DND-41 (cell line): ENCODE results near the gene QSOX2.

ENCODE experiments used
- ATAC-seq: fragments of 200-7000 bp; cut with Tn5 transposase; 3 replicates; pipeline ENCODE4 v1.9.1; 2021; ENCODE audit warnings: low read depth; ENCODE audit not compliant: insufficient read depth
- DNase-seq: peaks from one replicate; pipeline ENCODE4 v3.0.0-alpha.2; 2020
- H2AFZ ChIP-seq: 2 replicates; pipeline ENCODE4 v1.6.0; 2012; ENCODE audit warnings: low read depth, low read length
- H3K27ac ChIP-seq: 2 replicates; pipeline ENCODE4 v1.5.1; 2012; ENCODE audit warnings: low read length, inconsistent platforms
- H3K27me3 ChIP-seq: fragments of 200-600 bp; sonication (generic); 2 replicates; pipeline ENCODE4 v1.6.0; 2012; ENCODE audit warnings: low read length, mild to moderate bottlenecking, inconsistent platforms; ENCODE audit not compliant: insufficient read depth, poor library complexity
- H3K36me3 ChIP-seq: 2 replicates; pipeline ENCODE4 v1.5.1; 2012; ENCODE audit warnings: low read length, inconsistent platforms; ENCODE audit not compliant: insufficient read depth
- H3K4me1 ChIP-seq: 2 replicates; pipeline ENCODE4 v1.5.1; 2012; ENCODE audit warnings: mild to moderate bottlenecking, low read length; ENCODE audit not compliant: insufficient read depth
- H3K4me2 ChIP-seq: 2 replicates; pipeline ENCODE4 v1.6.0; 2012; ENCODE audit warnings: mild to moderate bottlenecking, moderate library complexity, low read length, inconsistent platforms; ENCODE audit not compliant: insufficient read depth
- H3K4me3 ChIP-seq, 2 experiments: fragments of 200-600 bp in 1 of 2; shearing (Covaris generic) in 1 of 2; 2 replicates each; pipeline ENCODE4 v1.5.1; 2012 to 2016; ENCODE audit warnings: inconsistent platforms in 2 of 2, low read length in 2 of 2, mild to moderate bottlenecking in 2 of 2, low read depth in 1 of 2, moderate library complexity in 1 of 2
- H3K79me2 ChIP-seq: 2 replicates; pipeline ENCODE4 v1.6.0; 2012; ENCODE audit warnings: low read length, inconsistent platforms; ENCODE audit not compliant: insufficient read depth
- H3K9ac ChIP-seq: 2 replicates; pipeline ENCODE4 v1.6.0; 2012; ENCODE audit warnings: low read depth, mild to moderate bottlenecking, inconsistent platforms, low read length, moderate library complexity
- H3K9me3 ChIP-seq: 2 replicates; pipeline ENCODE4 v1.5.1; 2012; ENCODE audit warnings: low read length, moderate library complexity, mild to moderate bottlenecking, inconsistent platforms; ENCODE audit not compliant: insufficient read depth, severe bottlenecking
- H4K20me1 ChIP-seq: 2 replicates; pipeline ENCODE4 v1.6.0; 2012; ENCODE audit warnings: low read length; ENCODE audit not compliant: insufficient read depth
- CTCF ChIP-seq: IDR thresholded peaks from 2 replicates; pipeline ENCODE4 v1.5.1; 2012; ENCODE audit warnings: borderline replicate concordance, low read length, moderate library complexity, mild to moderate bottlenecking; ENCODE audit not compliant: poor library complexity, severe bottlenecking; ENCODE audit errors: extremely low read depth
- EZH2 ChIP-seq: IDR thresholded peaks from 3 replicates; pipeline ENCODE4 v1.6.1; 2012; ENCODE audit warnings: borderline replicate concordance, low read depth, mild to moderate bottlenecking, moderate library complexity, low read length, inconsistent platforms; ENCODE audit not compliant: severe bottlenecking

QSOX2 gene

GRCh38 chr9:136255166-136255538 lies 9.5 kb upstream of the QSOX2 start:
- Histone ChIP-seq H4K20me1 (no peaks in the 10 kb centered on the region), H3K4me3 (no peak overlapping the region), H2AFZ (no peak overlapping the region), H3K4me2 (no peak overlapping the region), H3K27me3 (no peaks in the 10 kb centered on the region), H3K9ac (no peak overlapping the region), H3K9me3 (no peaks in the 10 kb centered on the region), H3K4me1 (no peaks in the 10 kb centered on the region), H3K36me3 (no peaks in the 10 kb centered on the region), H3K79me2 (no peaks in the 10 kb centered on the region), H3K27ac (no peak overlapping the region)
- TF ChIP-seq CTCF (no peak), EZH2 (no peak)
- DNase-seq (no peak), ATAC-seq (no peak)

- Histone ChIP-seq H2AFZ (no peak overlapping the region), H3K27me3 (no peaks in the 10 kb centered on the region)
These were observed 9.0 kb upstream of the QSOX2 start for GRCh38 chr9:136254381-136255165.

GRCh38 chr9:136253246-136254130 lies 7.9 kb upstream of the QSOX2 start:
- TF ChIP-seq CTCF (no peak), EZH2 (no peak)
- ATAC-seq, result no peak
- H3K4me2 ChIP-seq, result no peak overlapping the region
- no peaks in the 10 kb centered on the region for H3K79me2 ChIP-seq
- no peak overlapping the region for H3K4me3 ChIP-seq
- H3K9ac ChIP-seq, result no peak overlapping the region
- H3K27me3 ChIP-seq, result no peaks in the 10 kb centered on the region
- H4K20me1 ChIP-seq, result no peaks in the 10 kb centered on the region
- H3K4me1 ChIP-seq, result no peaks in the 10 kb centered on the region
- H3K9me3 ChIP-seq, result no peaks in the 10 kb centered on the region
- no peak for DNase-seq
- H3K36me3 ChIP-seq, result no peaks in the 10 kb centered on the region
- H3K27ac ChIP-seq, result no peak overlapping the region
- H2AFZ ChIP-seq, result no peak overlapping the region

More at GRCh38 chr9:136254381-136255165, 9.0 kb upstream of the QSOX2 start:
- Histone ChIP-seq H3K27ac (no peak overlapping the region), H3K9ac (no peak overlapping the region), H3K4me1 (no peaks in the 10 kb centered on the region), H3K79me2 (no peaks in the 10 kb centered on the region), H3K4me3 (no peak overlapping the region), H3K4me2 (no peak overlapping the region), H3K36me3 (no peaks in the 10 kb centered on the region), H4K20me1 (no peaks in the 10 kb centered on the region), H3K9me3 (no peaks in the 10 kb centered on the region)
- TF ChIP-seq CTCF, result no peak
- no peak for TF ChIP-seq EZH2
- ATAC-seq (no peak), DNase-seq (no peak)
